ENCODE results near the gene CNNM1.

Gene CNNM1

DNA sequence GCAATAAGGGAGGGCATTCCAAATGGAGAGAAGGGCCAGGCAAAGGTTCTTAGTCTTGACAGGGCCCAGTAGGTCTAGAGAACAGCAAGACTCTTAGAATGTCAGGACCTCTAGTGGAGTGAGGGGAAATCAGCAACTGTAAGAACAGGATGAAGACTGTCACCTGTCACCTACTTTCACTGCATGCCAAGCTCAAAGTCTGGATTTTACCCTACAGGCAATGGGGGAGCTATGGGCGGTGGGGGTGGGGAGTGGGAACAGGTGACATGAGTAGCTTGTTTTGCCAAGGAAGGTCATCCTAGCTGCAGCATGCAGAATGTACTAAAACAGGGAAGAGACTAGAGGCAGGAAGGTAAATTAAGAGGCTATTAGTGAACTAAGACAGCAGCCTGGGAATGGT is 82.9 kb downstream of the CNNM1 start:
- TF ChIP-seq, protein P1, sequence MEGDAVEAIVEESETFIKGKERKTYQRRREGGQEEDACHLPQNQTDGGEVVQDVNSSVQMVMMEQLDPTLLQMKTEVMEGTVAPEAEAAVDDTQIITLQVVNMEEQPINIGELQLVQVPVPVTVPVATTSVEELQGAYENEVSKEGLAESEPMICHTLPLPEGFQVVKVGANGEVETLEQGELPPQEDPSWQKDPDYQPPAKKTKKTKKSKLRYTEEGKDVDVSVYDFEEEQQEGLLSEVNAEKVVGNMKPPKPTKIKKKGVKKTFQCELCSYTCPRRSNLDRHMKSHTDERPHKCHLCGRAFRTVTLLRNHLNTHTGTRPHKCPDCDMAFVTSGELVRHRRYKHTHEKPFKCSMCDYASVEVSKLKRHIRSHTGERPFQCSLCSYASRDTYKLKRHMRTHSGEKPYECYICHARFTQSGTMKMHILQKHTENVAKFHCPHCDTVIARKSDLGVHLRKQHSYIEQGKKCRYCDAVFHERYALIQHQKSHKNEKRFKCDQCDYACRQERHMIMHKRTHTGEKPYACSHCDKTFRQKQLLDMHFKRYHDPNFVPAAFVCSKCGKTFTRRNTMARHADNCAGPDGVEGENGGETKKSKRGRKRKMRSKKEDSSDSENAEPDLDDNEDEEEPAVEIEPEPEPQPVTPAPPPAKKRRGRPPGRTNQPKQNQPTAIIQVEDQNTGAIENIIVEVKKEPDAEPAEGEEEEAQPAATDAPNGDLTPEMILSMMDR (IDR thresholded peaks at IDR 0.05): no peak
- Histone ChIP-seq H3K36me3 (peaks cover 0 to 15% (median 6%) of the 10 kb centered on the region in 3 donors), H3K27me3 (no peaks in the 10 kb centered on the region), H3K4me1 (no peaks in the 10 kb centered on the region), H3K9me3 (no peaks in the 10 kb centered on the region), H3K4me3 (no peak overlapping the region), H3K27ac (no peak overlapping the region)
- no peak for DNase-seq
- intact Hi-C loops (cut with DNase I; ENCODE audit: low total_unique reads): no loop called here

- Histone ChIP-seq H3K4me3 (no peak overlapping the region), H3K9me3 (no peaks in the 10 kb centered on the region), H3K27me3 (no peaks in the 10 kb centered on the region), H3K36me3 (peaks cover 18 to 31% (median 27%) of the 10 kb centered on the region in 3 donors), H3K27ac (no peak overlapping the region), H3K4me1 (no peaks in the 10 kb centered on the region)
- no peak for DNase-seq
- intact Hi-C loops (cut with DNase I; ENCODE audit: low total_unique reads): no loop called here
- TF ChIP-seq, protein P1 (IDR thresholded peaks at IDR 0.05): no peak
These were observed 89.9 kb downstream of the CNNM1 start for GRCh38 chr10:99418910-99419624.

GRCh38 chr10:99419688-99420087 is 90.5 kb downstream of the CNNM1 start:
- intact Hi-C loops (cut with DNase I; ENCODE audit: low total_unique reads): no loop called here
- TF ChIP-seq, protein P1 (IDR thresholded peaks at IDR 0.05): no peak
- no peaks in the 10 kb centered on the region for H3K27me3 ChIP-seq
- no peak overlapping the region for H3K27ac ChIP-seq
- peaks cover 18 to 32% (median 27%) of the 10 kb centered on the region in 3 donors for H3K36me3 ChIP-seq
- H3K4me1 ChIP-seq: no peaks in the 10 kb centered on the region
- no peak for DNase-seq
- H3K9me3 ChIP-seq: no peaks in the 10 kb centered on the region
- H3K4me3 ChIP-seq: no peak overlapping the region

GRCh38 chr10:99421233-99421739 is 92.1 kb downstream of the CNNM1 start:
- Histone ChIP-seq H3K4me1 (no peaks in the 10 kb centered on the region), H3K27ac (no peak overlapping the region), H3K27me3 (no peaks in the 10 kb centered on the region), H3K36me3 (peaks cover 18 to 41% (median 40%) of the 10 kb centered on the region in 3 donors), H3K9me3 (no peaks in the 10 kb centered on the region), H3K4me3 (no peak overlapping the region)
- intact Hi-C loops (cut with DNase I; ENCODE audit: low total_unique reads): no loop called here
- DNase-seq: no peak
- TF ChIP-seq, protein P1 (IDR thresholded peaks at IDR 0.05): no peak

- DNase-seq: no peak
- Histone ChIP-seq H3K4me3 (no peak overlapping the region), H3K27ac (no peak overlapping the region), H3K36me3 (peaks cover 18 to 40% (median 38%) of the 10 kb centered on the region in 3 donors), H3K27me3 (no peaks in the 10 kb centered on the region), H3K9me3 (no peaks in the 10 kb centered on the region), H3K4me1 (no peaks in the 10 kb centered on the region)
- TF ChIP-seq, protein P1 (IDR thresholded peaks at IDR 0.05): no peak
- intact Hi-C loops (cut with DNase I; ENCODE audit: low total_unique reads): no loop called here
These were observed 93.5 kb downstream of the CNNM1 start for GRCh38 chr10:99422529-99423096.
